Gastroesophageal sphincter (tissue), 3 donors: Measurements from ENCODE around the gene SEMA3D.

Experiments
- CTCF ChIP-seq, 4 experiments: fragments of 200-600 bp in 2 of 4; fragments of 450-650 bp in 2 of 4; sonication (generic) in 1 of 4; IDR thresholded peaks; one replicate each; pipeline ENCODE4 v1.5.1; 2017 to 2019; ENCODE audit warnings: antibody characterized with exemption in 4 of 4, mild to moderate bottlenecking in 2 of 4, moderate library complexity in 2 of 4
- EP300 ChIP-seq: sonication (generic); formaldehyde crosslinking; IDR thresholded peaks from one replicate; pipeline ENCODE4 v1.6.1; 2017; ENCODE audit warnings: antibody characterized with exemption, mild to moderate bottlenecking
- POLR2A ChIP-seq, 2 donors: fragments of 450-650 bp; IDR thresholded peaks; one replicate each; pipeline ENCODE4 v1.6.1; 2017; ENCODE audit warnings: antibody characterized with exemption in 2 of 2, mild to moderate bottlenecking in 2 of 2, moderate library complexity in 1 of 2
- POLR2AphosphoS5 ChIP-seq: sonication (generic); formaldehyde crosslinking; IDR thresholded peaks from one replicate; pipeline ENCODE4 v1.6.1; 2017; ENCODE audit warnings: antibody characterized with exemption

GRCh38 chr7:84949501-84949900 is 237.4 kb downstream of the SEMA3D start:
- no peak for TF ChIP-seq CTCF (IDR thresholded peaks at IDR 0.05)
- TF ChIP-seq POLR2A (IDR thresholded peaks at IDR 0.05): no peak
- TF ChIP-seq POLR2AphosphoS5: no peak
- TF ChIP-seq EP300: no peak
